Right ventricle myocardium inferior (tissue), 1 donor: ENCODE data around the gene AGTRAP. TPM values are rescaled to one million over a fixed set of nuclear protein-coding genes. Genes with fewer than 3 reads are reported as not detected.

Source experiments
- ATAC-seq: fragments of 200-7000 bp; cut with Tn5 transposase; one replicate; pipeline ENCODE4 v1.9.1; 2020; ENCODE audit warnings: mild to moderate bottlenecking, moderate library complexity
- DNase-seq: peaks from one replicate; pipeline ENCODE4 v3.0.0; 2021; ENCODE audit errors: missing footprints
- intact Hi-C: fragments of 100-400 bp; cut with DNase I; formaldehyde crosslinking; loops from one replicate; pipeline ENCODE4 v1.11.0; 2022
- total RNA-seq: library from RNA; stranded (reverse); fragmentation: NEBNext Ultra II Directional; extraction: Animal tissue kit (Norgen Biotek cat#: 25700); gene quantifications from one replicate; pipeline ENCODE4 v1.2.1, GENCODE V29; 2021
- donor health status: DM: no; HTN: yes; CAD: no; lungs with severe emphysema.

The AGTRAP gene
- total RNA-seq, 1 donor from 2014 or later = 18.3 TPM

DNA sequence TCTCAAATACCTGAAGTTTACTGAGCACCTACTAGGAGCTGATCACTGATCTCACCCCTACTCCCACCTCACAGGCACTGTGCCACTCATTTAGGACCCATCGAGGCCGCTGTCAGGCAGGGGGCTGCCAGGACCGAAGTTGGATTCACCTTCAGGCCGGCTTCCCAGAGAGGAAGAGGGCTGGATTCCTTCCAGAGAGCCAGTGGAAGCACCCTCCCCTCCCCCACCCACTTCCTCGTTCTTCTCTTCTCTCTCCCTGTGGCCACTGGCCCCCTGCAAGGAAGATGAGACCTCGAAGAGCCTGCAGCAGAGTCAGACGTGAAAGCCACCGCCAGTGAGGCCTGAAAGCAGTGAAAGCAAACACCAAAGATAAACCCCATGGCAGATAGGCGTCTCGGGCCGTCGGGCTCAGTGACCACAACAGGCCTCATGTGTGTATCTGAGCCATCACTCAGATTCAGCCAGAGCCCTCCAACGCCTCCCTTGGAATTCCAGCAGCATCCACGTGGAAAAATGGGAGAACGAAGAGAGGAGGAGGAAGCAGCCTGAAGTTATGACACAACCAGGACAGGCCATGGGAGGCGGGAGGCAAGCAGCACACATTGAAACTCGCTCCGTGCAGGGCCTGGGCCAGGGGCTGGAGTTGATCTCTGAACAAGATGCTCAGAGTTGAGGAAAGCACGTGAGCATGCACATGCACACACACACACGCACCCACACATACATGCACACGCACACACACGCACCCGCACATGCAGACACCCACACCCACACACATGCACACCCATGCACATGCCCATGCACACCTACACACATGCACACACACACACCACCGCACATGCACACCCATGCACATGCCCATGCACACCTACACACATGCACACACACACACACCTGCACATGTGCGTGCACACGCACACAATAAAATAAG lies 6.2 kb upstream of the AGTRAP start:
- intact Hi-C loops = no loop called here
- ATAC-seq (peak; percentile 2), DNase-seq (no peak)

DNA sequence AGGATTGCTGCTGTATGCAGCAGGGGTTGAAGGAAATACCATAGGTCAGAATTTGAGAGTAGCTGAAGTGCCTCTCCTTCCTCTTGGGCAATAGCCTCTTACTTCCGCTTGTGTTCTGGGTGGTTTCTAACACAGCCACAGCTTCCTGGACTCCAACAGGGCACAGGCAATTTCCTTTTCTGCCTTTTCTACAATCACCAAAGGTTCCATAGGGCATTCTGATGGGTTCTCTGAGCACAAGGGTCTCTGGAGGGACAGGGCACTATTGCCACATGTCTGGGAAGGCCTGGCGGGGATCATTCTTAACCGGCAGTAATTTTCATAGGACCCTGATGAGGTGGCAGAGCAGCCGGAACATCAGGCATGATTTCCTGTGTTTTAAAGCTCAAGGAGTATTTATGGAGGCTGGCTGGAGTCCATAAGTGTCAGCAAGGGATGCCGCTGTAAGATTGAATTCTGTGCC lies 5.5 kb upstream of the AGTRAP start:
- intact Hi-C loops = no loop called here
- ATAC-seq = peak; percentile 40

DNA sequence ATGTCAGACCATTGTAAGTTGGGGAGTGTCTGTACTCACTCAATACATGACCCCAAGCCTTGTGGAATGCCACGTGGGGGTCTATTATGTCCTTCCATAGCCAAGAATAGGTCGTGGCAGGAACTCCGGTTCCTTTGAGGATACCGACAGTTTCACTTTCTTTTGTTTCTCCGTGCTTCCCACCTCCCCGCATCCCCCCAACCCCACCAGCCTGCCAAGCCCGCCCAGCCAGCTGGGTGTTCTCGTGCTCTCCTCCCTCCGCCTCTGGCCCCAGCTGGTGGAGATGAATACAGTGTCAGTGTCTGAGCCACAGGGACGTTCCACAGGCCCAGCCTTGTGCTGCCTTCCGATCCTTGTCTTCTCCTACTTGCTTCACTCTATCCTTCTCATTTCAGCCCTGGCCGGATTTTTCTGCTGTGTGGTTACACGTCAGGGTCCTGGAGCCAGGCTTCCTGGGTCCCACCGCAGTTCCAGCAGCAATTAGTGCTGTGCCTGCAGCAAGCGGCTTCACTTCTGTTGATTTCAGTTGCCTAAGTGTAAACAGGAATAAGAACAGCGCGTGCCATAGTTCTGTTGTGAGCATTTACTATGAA lies 4.1 kb upstream of the AGTRAP start:
- intact Hi-C loops = no loop called here
- ATAC-seq (peak; percentile 72), DNase-seq (peak; percentile 85)

More for the DNA sequence above, 5.5 kb upstream of the AGTRAP start:
- DNase-seq = no peak

DNA sequence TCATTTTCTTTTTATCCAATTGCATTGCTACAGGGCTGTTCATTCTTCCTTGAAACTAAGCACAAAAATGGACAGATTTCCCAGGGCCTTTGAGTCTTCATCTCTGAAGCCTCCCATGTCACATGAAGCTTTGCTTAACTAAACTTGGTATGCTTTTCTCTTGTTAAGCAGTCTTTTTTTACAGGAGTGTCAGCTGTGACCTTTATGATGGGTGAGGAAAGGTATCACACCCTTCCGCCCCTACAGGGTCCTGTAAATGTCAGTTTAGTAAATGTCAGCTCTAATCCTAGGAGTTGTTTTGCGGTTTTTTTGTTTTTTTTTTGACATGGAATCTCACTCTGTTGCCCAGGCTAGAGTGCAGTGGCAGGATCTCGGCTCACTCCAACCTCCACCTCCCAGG lies 2.6 kb upstream of the AGTRAP start:
- intact Hi-C loops = no loop called here
- ATAC-seq (no peak), DNase-seq (no peak)

DNA sequence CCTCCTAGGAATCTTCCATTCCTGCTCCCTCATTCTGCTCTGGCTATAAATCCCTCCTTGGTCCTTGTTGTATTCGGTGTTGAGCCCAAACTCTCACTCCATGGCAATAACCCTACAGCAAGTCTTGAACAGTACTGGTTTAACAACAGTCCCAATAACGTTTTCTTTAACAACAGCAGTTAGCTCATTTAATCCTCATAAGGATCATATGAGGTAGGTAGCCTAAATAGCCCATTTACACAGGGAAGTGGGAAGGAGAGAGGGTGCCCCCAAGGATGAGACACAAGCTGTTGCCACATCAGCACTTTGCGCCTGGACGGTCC lies 444 bp upstream of the AGTRAP start:
- DNase-seq = no peak
- ATAC-seq = no peak
- intact Hi-C loops = no loop called here

- intact Hi-C loops = loop anchor here (2.0 kb wide), 2 partner anchors 56 to 66 kb away; partner anchors contain the start of gene MAD2L2
- ATAC-seq (peak; percentile 40), DNase-seq (peak; percentile 85)
These were observed 1.1 kb downstream of the AGTRAP start for GRCh38 chr1:11736746-11737639.

DNA sequence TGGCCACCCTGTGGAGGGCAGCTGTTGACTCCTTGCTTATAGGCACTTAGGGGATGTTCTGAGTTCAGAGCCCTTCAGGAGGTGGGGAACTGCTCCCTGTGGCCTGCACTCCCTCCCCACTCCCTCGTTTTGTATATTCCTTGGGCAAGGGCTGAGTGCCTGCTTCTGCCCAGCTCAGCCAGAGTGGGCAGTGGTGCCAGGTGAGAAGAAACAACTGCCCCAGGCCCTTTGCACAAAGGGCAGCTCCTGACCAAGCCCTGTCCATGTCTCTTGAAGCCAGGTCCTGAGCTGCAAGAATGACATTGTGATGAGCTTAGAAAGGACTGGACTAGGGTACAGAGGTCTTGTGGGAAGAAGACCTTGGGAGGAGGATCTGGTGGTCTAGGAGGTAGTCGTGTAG lies 2.2 kb downstream of the AGTRAP start:
- DNase-seq (no peak), ATAC-seq (no peak)
- intact Hi-C loops = no loop called here

DNA sequence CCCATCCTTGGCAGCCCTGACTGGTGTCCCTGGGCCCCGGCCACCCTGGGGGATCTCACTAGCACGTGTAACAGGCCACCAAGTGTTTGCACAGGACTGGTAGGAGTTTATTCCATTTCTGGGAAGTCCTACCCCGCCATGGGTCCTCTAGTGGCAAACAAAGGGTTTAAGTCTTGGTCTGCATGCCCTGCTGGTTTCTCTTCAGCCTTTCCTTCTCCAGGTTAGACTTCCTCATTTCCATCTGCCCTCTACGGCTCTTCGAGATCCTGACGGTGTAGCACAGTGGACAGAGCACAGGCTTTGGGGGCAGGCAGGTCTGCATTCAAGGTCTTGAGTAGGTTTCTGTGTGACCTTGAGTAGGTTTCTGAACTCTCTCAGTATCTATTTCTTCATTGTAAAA lies 2.8 kb downstream of the AGTRAP start:
- DNase-seq (no peak), ATAC-seq (no peak)
- intact Hi-C loops = no loop called here

DNA sequence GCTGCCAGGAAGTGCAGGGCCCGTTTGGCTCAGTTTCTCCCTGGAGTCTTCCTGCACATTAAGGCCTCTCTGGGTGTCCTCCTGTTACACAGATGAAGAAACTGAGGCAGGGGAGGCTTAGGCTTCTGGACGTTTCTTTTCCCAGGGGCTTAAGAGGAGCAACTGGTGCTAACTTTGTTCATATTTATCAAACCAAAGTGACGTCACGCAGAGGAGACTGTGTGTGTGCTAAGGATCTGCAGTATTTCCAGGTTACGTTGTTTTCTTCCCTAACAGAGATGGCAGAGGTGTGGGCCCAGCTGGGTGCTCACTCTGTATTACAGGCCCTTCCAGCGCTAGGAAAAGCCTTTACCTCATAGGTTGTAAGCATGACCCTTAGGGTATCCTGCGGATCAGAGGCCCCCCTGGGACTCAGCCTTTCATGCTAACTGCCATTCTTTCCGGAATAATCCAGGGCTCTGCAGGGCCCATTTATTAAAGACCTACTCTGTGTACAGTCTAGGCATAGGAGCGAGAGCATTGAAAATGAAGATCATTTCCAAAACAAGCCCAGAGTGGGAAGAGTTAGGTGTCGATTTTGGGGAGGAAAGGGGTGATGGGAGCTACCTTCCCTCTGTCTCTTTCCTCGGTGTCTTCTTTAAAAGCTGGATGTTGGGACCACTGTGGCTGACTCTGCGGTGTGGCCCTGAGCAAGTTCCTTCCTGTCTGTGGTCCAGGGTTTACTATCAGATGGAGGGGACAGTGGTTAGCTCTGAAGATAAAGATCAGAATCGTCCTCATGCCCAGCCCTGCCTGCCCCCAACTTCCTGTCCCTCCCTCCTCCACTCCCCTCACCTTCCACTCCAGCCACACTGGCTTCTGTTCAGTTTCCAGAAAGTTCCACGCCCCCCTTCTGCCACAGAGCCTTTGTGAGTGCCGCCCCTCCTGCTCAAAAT lies 4.6 kb downstream of the AGTRAP start:
- no peak for ATAC-seq
- DNase-seq = no peak
- intact Hi-C loops = no loop called here

DNA sequence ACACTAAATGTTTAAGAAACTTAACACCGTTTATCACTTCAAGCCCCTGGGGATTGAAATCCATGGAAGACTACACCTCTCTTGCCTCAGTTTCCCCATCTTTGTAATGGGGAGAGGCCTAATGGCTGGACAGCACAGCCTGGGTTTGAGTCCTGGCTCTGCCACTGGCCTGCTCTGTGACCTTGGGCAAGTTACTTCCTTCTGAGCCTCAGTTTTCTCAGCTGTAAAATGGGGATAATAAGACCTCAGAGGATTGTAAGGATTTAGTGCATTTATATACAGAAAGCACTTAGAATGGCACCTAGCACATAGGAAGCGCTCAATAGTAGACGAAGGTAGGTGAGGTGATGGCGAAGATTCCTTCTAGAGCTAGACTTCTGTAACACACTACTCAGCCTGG lies 5.5 kb downstream of the AGTRAP start:
- intact Hi-C loops = no loop called here
- DNase-seq = no peak
- no peak for ATAC-seq

GRCh38 chr1:11741919-11742558 lies 6.1 kb downstream of the AGTRAP start:
- intact Hi-C loops = no loop called here
- ATAC-seq (no peak), DNase-seq (no peak)

DNA sequence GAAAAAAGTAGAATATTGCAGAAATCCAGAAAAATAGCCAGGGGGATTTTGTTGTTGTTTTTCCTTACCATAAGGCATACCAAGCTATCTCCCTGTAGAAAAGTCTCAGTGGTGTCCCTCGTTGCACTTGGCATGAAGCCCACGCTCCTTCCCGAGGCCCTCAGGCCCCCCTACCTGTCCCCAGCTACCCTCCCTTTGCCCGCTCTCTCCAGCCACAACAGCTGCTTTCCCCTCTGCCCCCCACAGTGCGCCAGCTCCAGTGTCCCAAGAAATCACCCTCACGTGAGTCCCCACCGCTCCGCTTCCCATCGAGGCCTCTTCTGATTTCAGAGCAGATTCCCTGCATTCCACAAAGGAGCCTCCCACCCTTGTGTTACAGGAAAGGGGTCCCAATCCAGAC lies 8.4 kb downstream of the AGTRAP start:
- no peak for ATAC-seq
- intact Hi-C loops = no loop called here
- no peak for DNase-seq

GRCh38 chr1:11746092-11746491 lies 10.2 kb downstream of the AGTRAP start:
- intact Hi-C loops = no loop called here
- DNase-seq (no peak), ATAC-seq (no peak)

DNA sequence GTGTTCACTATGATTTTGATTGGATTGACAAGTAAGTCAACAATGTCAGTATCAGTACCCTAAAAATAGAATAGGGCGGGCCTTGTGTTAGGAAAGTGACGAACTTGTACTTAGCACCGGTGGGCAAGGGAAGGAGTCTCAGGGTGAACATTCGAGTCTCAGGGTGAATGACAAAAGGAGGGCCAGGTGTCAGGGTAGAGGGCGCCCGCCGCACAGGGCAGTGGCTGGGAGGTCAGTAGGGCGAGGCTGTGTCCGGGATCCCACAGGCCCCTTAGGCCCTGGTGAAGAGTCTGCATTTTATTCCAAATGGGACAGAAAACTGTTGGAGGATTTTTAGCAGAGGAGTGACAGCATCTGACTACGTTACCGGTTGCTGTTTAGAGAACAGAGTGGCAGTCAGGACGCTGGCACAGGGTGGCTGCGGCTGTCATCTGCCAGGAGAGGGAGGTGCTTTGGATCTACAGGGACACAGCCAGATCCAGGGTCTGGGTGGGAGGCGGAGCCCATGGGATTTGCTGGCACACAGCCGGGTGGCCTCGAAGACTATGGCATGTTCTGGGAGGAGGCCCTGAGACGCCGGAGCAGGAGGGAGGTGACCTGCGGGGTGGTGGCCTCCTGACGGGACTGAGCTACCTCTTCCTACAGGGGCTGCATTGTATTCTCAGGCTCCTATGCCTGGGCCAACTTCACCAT lies 11.0 kb downstream of the AGTRAP start:
- intact Hi-C loops = no loop called here
- DNase-seq (no peak), ATAC-seq (peak; percentile 69)

- DNase-seq (no peak), ATAC-seq (no peak)
- intact Hi-C loops = no loop called here
These were observed 12.6 kb downstream of the AGTRAP start for GRCh38 chr1:11748294-11749202.

GRCh38 chr1:11749203-11749689 lies 13.3 kb downstream of the AGTRAP start:
- DNase-seq = no peak

More at GRCh38 chr1:11749203-11749689, 13.3 kb downstream of the AGTRAP start:
- ATAC-seq = peak; percentile 58
- intact Hi-C loops = no loop called here
